HG02884 (cell line): ENCODE measurements around the gene PCBP3.

Experiments used
- ATAC-seq: cut with Tn5 transposase; IDR thresholded peaks from one replicate; pipeline ENCODE4 v1.9.1; 2021; ENCODE audit warnings: mild to moderate bottlenecking, moderate library complexity; ENCODE audit not compliant: unreplicated experiment

The PCBP3 gene

DNA sequence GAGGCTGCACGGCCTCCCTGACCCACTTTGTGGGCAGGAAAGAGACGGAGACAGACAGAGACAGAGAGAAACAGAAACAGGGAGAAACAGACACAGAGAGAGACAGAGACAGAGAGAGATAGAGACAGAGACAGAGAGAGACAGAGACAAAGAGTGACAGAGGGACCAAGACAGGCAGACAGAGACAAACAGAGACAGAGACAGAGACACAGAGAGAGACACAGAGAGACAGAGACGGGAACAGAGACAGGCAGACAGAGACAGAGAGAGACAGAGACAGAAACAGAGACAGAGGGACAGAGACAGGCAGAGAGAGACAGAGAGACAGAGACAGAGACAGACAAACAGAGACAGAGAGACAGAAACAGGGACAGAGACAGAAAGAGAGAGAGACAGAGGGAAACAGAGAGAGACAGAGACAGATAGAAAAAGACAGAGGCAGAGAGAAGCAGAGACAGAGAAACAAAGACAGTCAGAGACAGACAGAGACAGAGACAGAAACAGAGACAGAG lies 341.1 kb downstream of the PCBP3 start:
- no peak for ATAC-seq

GRCh38 chr21:45985471-45986315 lies 342.2 kb downstream of the PCBP3 start:
- no peak for ATAC-seq

DNA sequence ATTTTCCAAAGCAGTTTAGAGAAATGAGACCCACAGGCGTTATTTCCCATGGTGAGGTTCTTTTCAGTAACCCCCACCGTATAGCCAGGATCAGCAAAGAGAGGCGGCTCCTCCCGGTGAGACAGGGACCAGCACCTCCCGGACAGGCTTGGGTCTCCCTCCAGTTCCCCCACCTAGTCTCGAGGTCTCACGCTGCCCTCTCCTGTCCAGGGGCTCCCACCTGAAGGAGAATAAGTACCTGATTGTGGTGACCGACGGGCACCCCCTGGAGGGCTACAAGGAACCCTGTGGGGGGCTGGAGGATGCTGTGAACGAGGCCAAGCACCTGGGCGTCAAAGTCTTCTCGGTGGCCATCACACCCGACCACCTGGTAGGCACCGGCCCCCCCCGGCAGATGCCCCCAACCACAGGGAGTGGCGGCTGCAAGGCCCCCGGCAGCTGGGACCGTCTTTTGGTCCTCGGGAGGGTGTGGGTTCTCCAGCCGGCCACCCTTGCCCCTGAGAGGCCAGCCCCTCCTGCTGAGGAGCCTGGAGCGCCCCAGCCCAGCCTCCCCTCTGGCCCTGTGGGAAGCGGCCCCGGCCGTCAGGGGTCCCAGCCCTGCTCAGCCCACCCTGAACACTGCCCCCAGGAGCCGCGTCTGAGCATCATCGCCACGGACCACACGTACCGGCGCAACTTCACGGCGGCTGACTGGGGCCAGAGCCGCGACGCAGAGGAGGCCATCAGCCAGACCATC lies 343.0 kb downstream of the PCBP3 start:
- no peak for ATAC-seq

- ATAC-seq = no peak
Observed at GRCh38 chr21:45987121-45987711, 343.7 kb downstream of the PCBP3 start.

- ATAC-seq = no peak
Observed at GRCh38 chr21:45988366-45989347, 345.1 kb downstream of the PCBP3 start.

DNA sequence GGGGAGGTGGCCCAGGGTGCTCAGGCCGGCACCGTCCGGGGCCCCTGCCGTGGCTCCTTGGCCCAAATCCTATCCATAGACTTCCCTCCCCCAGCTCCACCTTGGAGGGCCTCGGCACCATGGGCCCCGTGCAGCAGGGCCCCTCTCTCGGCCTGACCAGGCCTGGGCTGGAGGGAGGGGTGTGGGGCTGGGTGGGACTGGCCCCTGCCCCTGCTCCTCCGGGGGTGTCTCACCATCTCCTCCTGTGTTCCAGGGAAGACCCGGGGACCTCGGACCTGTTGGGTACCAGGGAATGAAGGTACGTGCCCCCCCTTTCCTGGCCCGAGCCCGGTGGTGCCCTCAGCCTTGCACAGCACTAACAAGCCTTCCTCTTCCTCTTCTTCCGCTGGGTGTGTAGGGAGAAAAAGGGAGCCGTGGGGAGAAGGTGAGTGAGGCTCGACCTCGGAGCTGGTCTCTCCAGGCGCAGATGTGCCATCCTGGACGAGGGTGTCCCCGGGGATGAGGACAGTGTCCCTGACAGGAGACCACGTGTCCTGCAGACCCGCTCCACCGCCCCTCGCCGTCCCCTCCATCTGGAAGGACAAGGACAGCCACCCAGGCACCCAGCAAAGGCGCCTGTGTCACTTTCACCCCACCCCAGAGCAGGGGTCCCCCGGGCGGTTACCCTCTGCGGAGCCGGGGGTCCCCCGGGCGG lies 346.0 kb downstream of the PCBP3 start:
- no peak for ATAC-seq

GRCh38 chr21:45990049-45990711 lies 346.7 kb downstream of the PCBP3 start:
- ATAC-seq = no peak

GRCh38 chr21:45990741-45991605 lies 347.4 kb downstream of the PCBP3 start:
- no peak for ATAC-seq

- no peak for ATAC-seq
Observed at GRCh38 chr21:45991606-45992300, 348.2 kb downstream of the PCBP3 start.
